Hepatic stellate cell (primary cell): Measurements from ENCODE around the gene BUB3.

ENCODE experiments used
- DNase-seq: peaks from one replicate; pipeline ENCODE4 v3.0.0; 2011; ENCODE audit warnings: low spot score

Gene BUB3

GRCh38 chr10:123141791-123142700 lies 12.2 kb upstream of the BUB3 start:
- no peak for DNase-seq

- DNase-seq = no peak
These were observed 11.5 kb upstream of the BUB3 start for GRCh38 chr10:123142701-123143161.

- no peak for DNase-seq
These were observed 10.9 kb upstream of the BUB3 start for GRCh38 chr10:123143162-123143824.

GRCh38 chr10:123143825-123144168 lies 10.4 kb upstream of the BUB3 start:
- DNase-seq = no peak

GRCh38 chr10:123144697-123145541 lies 9.3 kb upstream of the BUB3 start:
- DNase-seq = no peak

- no peak for DNase-seq
These were observed 8.6 kb upstream of the BUB3 start for GRCh38 chr10:123145542-123146012.

GRCh38 chr10:123146013-123146893 lies 7.9 kb upstream of the BUB3 start:
- DNase-seq = no peak

GRCh38 chr10:123146894-123147634 lies 7.1 kb upstream of the BUB3 start:
- no peak for DNase-seq

GRCh38 chr10:123147635-123148413 lies 6.4 kb upstream of the BUB3 start, which contains the start of gene HMX2:
TSS of gene HMX2 (plus strand) at chr10:123148136. CDS start at chr10:123148379, 243 bp downstream.
- no peak for DNase-seq

- DNase-seq = no peak
These were observed 5.6 kb upstream of the BUB3 start for GRCh38 chr10:123148414-123149161.

- DNase-seq = no peak
These were observed 5.0 kb upstream of the BUB3 start for GRCh38 chr10:123149162-123149567.

- DNase-seq = no peak
These were observed 4.5 kb upstream of the BUB3 start for GRCh38 chr10:123149568-123150270.

GRCh38 chr10:123150271-123150985 lies 3.8 kb upstream of the BUB3 start:
- DNase-seq = no peak

- DNase-seq = no peak
These were observed 3.0 kb upstream of the BUB3 start for GRCh38 chr10:123150986-123151736.

- DNase-seq = no peak
These were observed 2.5 kb upstream of the BUB3 start for GRCh38 chr10:123151737-123152135.

- DNase-seq = no peak
These were observed 613 bp upstream of the BUB3 start for GRCh38 chr10:123153486-123154091.
